ENCODE data around the gene AXIN1.

The AXIN1 gene

GRCh38 chr16:373020-373598 is 20.6 kb upstream of the AXIN1 start:
- Histone ChIP-seq H3K4me1 (ENCODE audit: insufficient read depth, low read length) (peaks cover 5% of the 10 kb centered on the region; the same call in 1 of the 2 replicates), H3K9ac (ENCODE audit: low read depth, low read length) (no peak overlapping the region), H3K36me3 (ENCODE audit: insufficient read depth, low read depth, low read length) (peaks cover 69% of the 10 kb centered on the region)

GRCh38 chr16:372302-372983 is 19.9 kb upstream of the AXIN1 start:
- H3K9ac ChIP-seq (ENCODE audit: low read depth, low read length), result no peak overlapping the region
- peaks cover 76% of the 10 kb centered on the region for H3K36me3 ChIP-seq (ENCODE audit: insufficient read depth, low read depth, low read length)
- no peaks in the 10 kb centered on the region for H3K27me3 ChIP-seq (ENCODE audit: insufficient read depth, low read length)
- H3K4me1 ChIP-seq (ENCODE audit: insufficient read depth, low read length), result peaks cover 5% of the 10 kb centered on the region; the same call in 1 of the 2 replicates
- no peak overlapping the region for H3K27ac ChIP-seq (ENCODE audit: low read length)
- no peaks in the 10 kb centered on the region for H3K9me3 ChIP-seq (ENCODE audit: insufficient read depth, low read depth, low read length)
- no peak overlapping the region for H3K4me3 ChIP-seq (ENCODE audit: low read length)

More at GRCh38 chr16:373020-373598, 20.6 kb upstream of the AXIN1 start:
- Histone ChIP-seq H3K27ac (ENCODE audit: low read length) (no peak overlapping the region), H3K4me3 (ENCODE audit: low read length) (no peak overlapping the region), H3K27me3 (ENCODE audit: insufficient read depth, low read length) (no peaks in the 10 kb centered on the region), H3K9me3 (ENCODE audit: insufficient read depth, low read depth, low read length) (no peaks in the 10 kb centered on the region)

GRCh38 chr16:371515-372301 is 19.2 kb upstream of the AXIN1 start:
- Histone ChIP-seq H3K9me3 (ENCODE audit: insufficient read depth, low read depth, low read length) (no peaks in the 10 kb centered on the region), H3K27ac (ENCODE audit: low read length) (no peak overlapping the region), H3K4me1 (ENCODE audit: insufficient read depth, low read length) (peaks cover 5% of the 10 kb centered on the region; the same call in 1 of the 2 replicates), H3K9ac (ENCODE audit: low read depth, low read length) (no peak overlapping the region), H3K36me3 (ENCODE audit: insufficient read depth, low read depth, low read length) (peaks cover 77% of the 10 kb centered on the region), H3K27me3 (ENCODE audit: insufficient read depth, low read length) (no peaks in the 10 kb centered on the region), H3K4me3 (ENCODE audit: low read length) (no peak overlapping the region)

GRCh38 chr16:370979-371514 is 18.5 kb upstream of the AXIN1 start:
- Histone ChIP-seq H3K9ac (ENCODE audit: low read depth, low read length) (peak overlapping the region; percentile 7; the same call in 1 of the 2 replicates), H3K36me3 (ENCODE audit: insufficient read depth, low read depth, low read length) (peaks cover 76% of the 10 kb centered on the region), H3K27me3 (ENCODE audit: insufficient read depth, low read length) (no peaks in the 10 kb centered on the region), H3K4me3 (ENCODE audit: low read length) (peak overlapping the region; percentile 39; the same call in 1 of the 2 replicates), H3K9me3 (ENCODE audit: insufficient read depth, low read depth, low read length) (no peaks in the 10 kb centered on the region), H3K4me1 (ENCODE audit: insufficient read depth, low read length) (peaks cover 5% of the 10 kb centered on the region; the same call in 1 of the 2 replicates), H3K27ac (ENCODE audit: low read length) (no peak overlapping the region)

- Histone ChIP-seq H3K4me3 (ENCODE audit: low read length) (peak within 1 kb of the TSS; percentile 65; the same call in 1 of the 2 replicates), H3K36me3 (ENCODE audit: insufficient read depth, low read depth, low read length) (peaks cover 74% of the 10 kb centered on the region), H3K9me3 (ENCODE audit: insufficient read depth, low read depth, low read length) (no peaks in the 10 kb centered on the region), H3K4me1 (ENCODE audit: insufficient read depth, low read length) (peaks cover 5% of the 10 kb centered on the region; the same call in 1 of the 2 replicates), H3K27me3 (ENCODE audit: insufficient read depth, low read length) (no peaks in the 10 kb centered on the region), H3K27ac (ENCODE audit: low read length) (no peak within 1 kb of the TSS), H3K9ac (ENCODE audit: low read depth, low read length) (peak within 1 kb of the TSS; percentile 51)
These were observed 17.9 kb upstream of the AXIN1 start, which contains the start of gene MRPL28 for GRCh38 chr16:370443-370842. TSS of gene MRPL28 (minus strand) at chr16:370538. CDS start at chr16:370218, 320 bp downstream.

DNA sequence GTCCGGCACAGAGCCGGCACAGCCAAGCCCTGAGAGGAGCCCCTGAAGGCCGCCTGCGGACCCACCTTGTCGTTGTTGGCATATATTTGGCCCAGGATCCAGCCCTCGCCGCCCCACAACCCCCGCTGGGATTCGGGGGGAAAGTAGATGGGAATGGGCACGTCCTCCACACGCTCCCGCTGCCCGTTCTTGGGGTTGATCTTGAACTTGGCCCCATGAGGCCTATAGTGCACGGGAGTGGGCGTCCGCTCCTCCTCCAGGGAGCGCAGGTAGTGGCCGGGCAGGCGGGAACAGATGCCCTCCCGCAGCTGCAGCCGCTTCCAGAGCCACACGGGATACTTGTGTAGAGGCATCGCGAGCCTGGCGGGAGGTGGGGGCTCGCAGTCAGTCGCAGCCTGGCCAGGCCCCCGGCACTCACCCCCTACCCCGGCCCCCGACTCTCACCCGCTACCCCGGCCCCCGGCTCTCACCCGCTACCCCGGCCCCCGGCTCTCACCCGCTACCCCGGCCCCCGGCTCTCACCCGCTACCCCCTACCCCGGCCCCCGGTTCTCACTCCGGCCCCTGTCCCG is 17.4 kb upstream of the AXIN1 start:
- peak overlapping the region; percentile 65; the same call in 1 of the 2 replicates for H3K4me3 ChIP-seq (ENCODE audit: low read length)
- no peaks in the 10 kb centered on the region for H3K27me3 ChIP-seq (ENCODE audit: insufficient read depth, low read length)
- H3K9ac ChIP-seq (ENCODE audit: low read depth, low read length), result peak overlapping the region; percentile 51
- peaks cover 5% of the 10 kb centered on the region; the same call in 1 of the 2 replicates for H3K4me1 ChIP-seq (ENCODE audit: insufficient read depth, low read length)
- H3K36me3 ChIP-seq (ENCODE audit: insufficient read depth, low read depth, low read length), result peaks cover 70% of the 10 kb centered on the region
- no peaks in the 10 kb centered on the region for H3K9me3 ChIP-seq (ENCODE audit: insufficient read depth, low read depth, low read length)
- no peak overlapping the region for H3K27ac ChIP-seq (ENCODE audit: low read length)

DNA sequence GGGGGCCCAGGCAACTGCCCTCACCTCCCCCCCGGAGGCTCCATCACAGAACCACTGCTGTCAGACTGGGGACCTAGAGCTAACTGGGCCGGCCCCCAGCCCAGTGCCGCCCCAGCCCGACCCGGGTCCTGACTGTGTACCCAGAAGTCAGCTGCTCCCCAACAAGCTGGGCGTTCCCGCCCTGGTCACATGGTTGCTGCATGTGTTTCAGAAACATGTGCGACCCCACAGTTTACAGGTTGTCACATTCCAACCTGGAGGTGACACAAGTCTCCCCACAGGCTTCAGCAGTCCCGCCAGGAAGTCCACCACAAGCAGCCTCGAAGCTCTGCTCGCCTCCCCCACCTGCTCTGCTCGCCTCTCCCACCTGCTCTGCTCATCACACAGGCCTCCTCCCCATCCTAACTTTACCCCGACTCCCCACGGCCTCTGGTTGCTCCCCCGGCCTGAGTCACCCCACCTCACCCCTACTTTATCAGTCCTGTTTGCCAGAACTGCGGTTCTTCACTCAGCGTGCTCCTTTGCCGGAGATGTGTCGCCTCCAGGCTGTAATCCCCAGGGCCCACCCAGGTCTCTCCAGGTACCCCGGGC is 16.8 kb upstream of the AXIN1 start:
- H3K27ac ChIP-seq (ENCODE audit: low read length), result no peak overlapping the region
- peaks cover 64% of the 10 kb centered on the region for H3K36me3 ChIP-seq (ENCODE audit: insufficient read depth, low read depth, low read length)
- H3K9ac ChIP-seq (ENCODE audit: low read depth, low read length), result peak overlapping the region; percentile 51
- peaks cover 5% of the 10 kb centered on the region; the same call in 1 of the 2 replicates for H3K4me1 ChIP-seq (ENCODE audit: insufficient read depth, low read length)
- peak overlapping the region; percentile 65; the same call in 1 of the 2 replicates for H3K4me3 ChIP-seq (ENCODE audit: low read length)
- H3K9me3 ChIP-seq (ENCODE audit: insufficient read depth, low read depth, low read length), result no peaks in the 10 kb centered on the region
- H3K27me3 ChIP-seq (ENCODE audit: insufficient read depth, low read length), result no peaks in the 10 kb centered on the region

DNA sequence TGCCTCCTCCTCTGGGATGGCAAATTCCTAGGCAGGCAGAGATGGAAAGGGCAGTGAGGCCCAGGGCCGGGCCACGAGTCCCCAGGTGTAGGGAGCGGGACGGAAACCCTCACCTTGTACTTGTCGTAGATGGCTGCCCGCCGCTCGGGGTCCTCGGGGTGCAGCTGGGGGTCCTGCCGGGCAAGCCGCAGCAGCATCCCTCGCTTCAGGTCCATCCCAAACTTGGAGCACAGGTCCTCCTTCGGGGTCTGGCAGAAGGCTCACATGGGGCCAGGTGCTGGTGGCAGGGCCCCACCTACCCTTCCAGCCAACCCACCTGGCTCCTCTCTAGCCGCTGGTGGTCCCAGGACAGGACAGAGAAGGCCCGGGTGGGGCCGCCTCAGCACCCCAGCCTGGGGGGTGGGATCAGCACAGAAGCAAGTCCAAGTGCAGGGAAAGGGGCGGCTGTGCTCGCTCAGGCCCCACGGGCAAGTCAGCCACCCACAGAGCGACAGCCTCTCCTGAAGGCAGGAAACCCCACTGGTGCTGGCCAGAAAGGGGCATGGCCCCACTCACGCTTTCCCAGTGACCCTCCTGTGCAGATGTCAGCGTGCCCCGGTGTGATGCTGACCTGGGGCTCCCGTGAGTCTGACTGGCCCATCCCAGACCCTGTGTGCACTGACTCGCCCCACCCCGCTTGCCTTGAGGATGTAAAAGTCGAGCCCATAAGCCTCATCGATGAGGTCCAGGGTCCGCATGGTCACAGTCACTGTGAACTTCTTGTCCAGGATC is 16.1 kb upstream of the AXIN1 start:
- no peak overlapping the region for H3K9ac ChIP-seq (ENCODE audit: low read depth, low read length)
- no peak overlapping the region for H3K4me3 ChIP-seq (ENCODE audit: low read length)
- H3K9me3 ChIP-seq (ENCODE audit: insufficient read depth, low read depth, low read length), result no peaks in the 10 kb centered on the region
- H3K27me3 ChIP-seq (ENCODE audit: insufficient read depth, low read length), result no peaks in the 10 kb centered on the region
- H3K27ac ChIP-seq (ENCODE audit: low read length), result no peak overlapping the region
- peaks cover 56% of the 10 kb centered on the region for H3K36me3 ChIP-seq (ENCODE audit: insufficient read depth, low read depth, low read length)
- H3K4me1 ChIP-seq (ENCODE audit: insufficient read depth, low read length), result peaks cover 5% of the 10 kb centered on the region; the same call in 1 of the 2 replicates

- H3K4me3 ChIP-seq (ENCODE audit: low read length), result no peak overlapping the region
- no peak overlapping the region for H3K9ac ChIP-seq (ENCODE audit: low read depth, low read length)
- peaks cover 44% of the 10 kb centered on the region for H3K36me3 ChIP-seq (ENCODE audit: insufficient read depth, low read depth, low read length)
- H3K27me3 ChIP-seq (ENCODE audit: insufficient read depth, low read length), result no peaks in the 10 kb centered on the region
- H3K9me3 ChIP-seq (ENCODE audit: insufficient read depth, low read depth, low read length), result no peaks in the 10 kb centered on the region
- peaks cover 5% of the 10 kb centered on the region; the same call in 1 of the 2 replicates for H3K4me1 ChIP-seq (ENCODE audit: insufficient read depth, low read length)
- no peak overlapping the region for H3K27ac ChIP-seq (ENCODE audit: low read length)
These were observed 14.9 kb upstream of the AXIN1 start for GRCh38 chr16:367333-367903.

DNA sequence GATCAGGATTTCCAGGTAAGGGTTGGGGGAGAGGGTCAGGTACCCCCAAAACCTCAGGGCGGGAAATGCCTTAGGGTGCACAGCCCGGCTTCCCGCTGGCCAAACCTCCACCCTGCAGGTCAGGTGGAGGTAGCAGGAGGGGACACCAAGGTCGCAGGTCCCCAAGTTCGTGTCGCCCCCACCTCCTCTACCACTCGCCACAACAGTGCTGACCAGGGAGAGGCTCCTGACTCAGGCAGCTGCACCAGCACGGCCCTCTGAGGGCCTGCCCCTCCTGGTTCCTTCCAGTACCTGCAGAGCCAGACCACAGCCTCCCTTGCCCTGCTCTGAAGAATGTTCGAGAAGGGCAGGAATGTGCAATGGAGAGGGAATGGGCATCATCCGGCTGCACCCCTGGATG is 14.0 kb upstream of the AXIN1 start:
- Histone ChIP-seq H3K9ac (ENCODE audit: low read depth, low read length) (no peak overlapping the region), H3K27ac (ENCODE audit: low read length) (no peak overlapping the region), H3K27me3 (ENCODE audit: insufficient read depth, low read length) (no peaks in the 10 kb centered on the region), H3K9me3 (ENCODE audit: insufficient read depth, low read depth, low read length) (no peaks in the 10 kb centered on the region), H3K4me3 (ENCODE audit: low read length) (no peak overlapping the region), H3K4me1 (ENCODE audit: insufficient read depth, low read length) (peaks cover 5% of the 10 kb centered on the region; the same call in 1 of the 2 replicates), H3K36me3 (ENCODE audit: insufficient read depth, low read depth, low read length) (peaks cover 35% of the 10 kb centered on the region)
